G401 (cell line): Measurements from ENCODE around the gene EXOC5. TPM values are rescaled to one million over a fixed set of nuclear protein-coding genes. Genes with fewer than 3 reads are reported as not detected.
A peak's percentile ranks its signal among the peaks of the same experiment; 100 is the strongest.

Experiments used
- DNase-seq: peaks from one replicate; pipeline ENCODE4 v3.0.0-alpha.2; 2015; ENCODE audit warnings: low spot score
- in situ Hi-C: cut with HindIII; loops from 2 replicates; pipeline ENCODE4 v1.10.0; 2016; ENCODE audit warnings: low sequenced_read_pairs, mixed read lengths
- total RNA-seq: library from RNA; depleted of rRNA; stranded (reverse); fragments of >200 nt; shearing (Covaris generic); gene quantifications from 2 replicates; pipeline ENCODE4 v1.2.3, GENCODE V29; 2014; rRNA removed

EXOC5 gene
- total RNA-seq, 1 experiment from 2014 or later = 70.7 TPM

DNA sequence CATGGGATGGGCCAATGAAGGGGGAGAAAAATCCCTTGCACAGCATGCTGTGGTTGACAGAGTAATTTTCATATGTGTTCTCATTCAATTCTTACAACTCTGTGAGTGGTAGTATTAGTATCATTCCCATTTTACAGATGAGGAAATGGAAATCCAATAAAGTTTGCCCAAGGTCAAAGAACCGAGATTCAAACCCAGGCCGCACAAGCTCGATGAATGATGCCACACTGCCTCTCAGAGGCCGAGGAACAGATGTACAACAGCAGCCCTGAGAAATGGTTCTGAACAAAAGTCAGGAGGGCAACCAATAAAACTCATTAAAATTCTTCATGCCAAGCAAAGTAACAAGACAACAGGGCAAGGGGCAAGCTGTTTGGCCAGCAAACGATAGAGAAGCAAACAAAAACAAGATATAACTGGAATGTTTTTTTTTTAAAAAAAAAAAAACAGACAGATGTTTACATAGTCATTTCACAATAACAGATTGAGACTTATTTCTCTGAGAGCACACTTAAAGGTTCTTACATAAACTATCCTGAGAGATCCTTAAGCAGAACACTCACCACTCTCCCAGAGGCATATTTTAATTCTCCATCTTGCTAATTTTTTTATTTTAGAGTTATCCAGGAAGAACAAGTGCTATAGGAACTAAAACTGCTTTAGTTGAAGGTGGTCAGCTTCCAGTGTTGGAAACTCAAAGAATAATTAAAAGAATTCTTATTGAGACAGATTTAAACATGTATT lies 85.8 kb downstream of the EXOC5 start:
- DNase-seq = peak; percentile 40
- in situ Hi-C loops = loop anchor here (25.0 kb wide), 1 partner anchor 671 kb away; no protein-coding TSS in a partner anchor

DNA sequence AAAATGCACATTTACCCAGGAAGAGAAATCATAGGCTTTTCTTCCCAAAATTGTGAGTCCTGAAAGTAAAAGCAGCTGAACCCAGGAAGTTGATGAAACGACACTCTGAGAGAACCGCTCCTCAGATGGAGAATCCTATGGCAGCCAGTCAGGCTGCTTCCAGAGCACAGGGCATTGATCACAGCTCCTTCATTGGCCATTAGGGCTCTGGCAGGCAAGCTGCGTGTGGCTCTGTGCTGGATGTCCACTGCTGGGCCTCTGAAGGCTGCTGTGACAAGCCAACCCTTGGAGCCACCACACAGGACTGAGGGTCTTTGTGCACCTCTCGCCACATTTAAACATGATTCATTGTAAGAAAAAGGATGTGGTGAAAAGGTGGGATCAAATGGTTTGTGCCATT lies 89.4 kb downstream of the EXOC5 start:
- in situ Hi-C loops = loop anchor here (5.0 to 25.0 kb wide), 2 partner anchors 37 to 667 kb away; no protein-coding TSS in a partner anchor
- no peak for DNase-seq

DNA sequence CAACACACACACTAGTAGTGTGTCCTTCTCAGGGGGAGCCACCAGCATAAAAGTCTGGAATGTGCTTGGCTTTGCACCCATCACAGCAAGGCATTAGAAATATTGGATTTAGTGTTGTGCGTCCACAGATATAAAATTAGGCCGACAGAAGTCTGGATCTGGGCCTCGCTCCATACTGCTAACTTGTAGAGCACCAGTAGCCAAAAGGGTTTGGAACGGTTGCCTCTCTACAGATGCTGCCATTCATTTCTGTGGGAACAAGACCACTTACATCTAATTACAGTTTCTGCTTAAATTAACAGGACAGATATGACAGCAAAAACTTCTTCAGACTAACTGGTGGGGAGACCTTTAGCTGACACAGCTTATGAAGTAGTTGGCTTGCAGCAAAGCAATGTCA lies 94.2 kb downstream of the EXOC5 start:
- peak; percentile 50 for DNase-seq
- in situ Hi-C loops = no loop called here

DNA sequence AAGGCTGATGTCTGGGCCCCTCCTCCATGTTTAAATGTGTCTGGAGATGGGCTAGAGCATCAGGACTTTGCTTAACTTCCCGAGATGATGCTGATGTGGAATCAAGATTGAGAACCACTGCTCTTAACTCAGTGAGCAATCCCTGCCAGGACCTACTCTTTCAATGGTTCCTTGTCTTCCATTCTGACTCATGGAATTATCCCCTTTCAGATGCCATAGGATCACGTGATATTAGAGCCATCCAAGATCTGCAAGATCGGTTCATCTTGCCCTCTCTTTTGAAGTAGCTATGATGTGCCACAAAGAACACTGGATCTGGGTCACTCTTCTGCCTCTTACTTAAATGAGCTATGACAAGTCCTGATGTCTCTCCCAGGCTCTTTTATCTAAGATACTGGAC lies 96.8 kb downstream of the EXOC5 start:
- in situ Hi-C loops = no loop called here
- DNase-seq = no peak

DNA sequence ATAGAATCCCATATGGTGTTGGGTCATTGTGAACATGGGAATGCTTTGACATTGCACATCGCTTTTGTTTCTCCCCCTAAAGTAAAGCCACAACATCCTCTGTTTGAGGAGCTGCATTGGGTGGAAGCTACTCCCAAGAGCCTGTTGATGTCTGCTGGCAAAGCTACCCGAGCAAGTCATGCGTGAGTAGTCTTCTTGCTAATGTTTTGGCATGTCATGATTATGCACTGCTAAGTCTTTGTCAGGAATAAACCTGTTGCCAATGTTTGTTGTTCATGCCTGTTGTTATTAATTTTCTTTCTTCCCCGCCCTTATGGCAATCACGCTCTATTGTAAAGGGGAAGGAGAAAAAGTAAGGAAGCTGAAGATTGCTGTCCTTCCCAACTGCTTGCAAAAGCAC lies 97.3 kb downstream of the EXOC5 start:
- in situ Hi-C loops = no loop called here
- peak; percentile 29 for DNase-seq

DNA sequence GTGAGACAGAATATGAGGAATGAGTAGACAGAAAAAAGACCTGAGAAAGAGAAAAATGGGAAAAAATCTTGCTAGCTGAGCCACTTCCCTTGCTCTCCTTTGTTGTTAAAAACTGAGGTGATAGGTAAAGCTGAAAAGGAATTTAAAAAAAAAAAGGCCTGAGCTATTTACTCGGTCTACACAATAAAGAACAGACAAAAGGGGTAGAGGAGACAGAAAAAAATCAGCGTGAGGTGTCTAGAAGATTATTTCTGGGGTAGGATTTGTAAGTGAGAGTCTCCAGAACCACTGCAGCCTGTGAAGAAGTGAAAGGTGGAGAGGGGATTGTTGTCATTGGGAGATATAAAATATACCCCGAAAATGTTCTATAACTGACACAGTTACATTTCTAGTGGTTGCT lies 98.8 kb downstream of the EXOC5 start:
- in situ Hi-C loops = no loop called here
- no peak for DNase-seq

DNA sequence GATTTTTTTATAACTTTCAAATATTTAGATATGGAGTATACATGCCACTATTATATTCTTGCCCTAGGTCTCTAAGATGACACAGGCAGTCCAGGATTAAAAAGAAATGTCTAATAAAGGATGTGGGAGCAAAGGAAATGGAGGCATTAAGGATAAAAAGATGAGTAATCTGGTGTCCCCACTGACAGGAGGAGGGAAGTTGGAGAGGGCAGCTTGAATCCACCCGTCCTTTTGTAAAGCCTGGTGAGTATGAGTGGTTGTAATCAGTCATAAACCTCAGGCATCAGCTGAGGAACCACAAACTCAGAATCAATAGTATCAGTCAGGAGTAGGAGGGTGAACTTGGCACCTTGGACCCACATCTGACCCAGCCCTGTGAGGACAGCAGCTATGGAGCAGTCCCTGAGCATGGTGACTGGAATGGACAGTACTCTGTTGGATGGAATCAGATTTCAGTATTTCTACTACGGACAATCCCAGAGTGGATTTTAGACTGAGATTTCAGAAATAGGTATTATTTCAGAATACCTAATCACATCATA lies 100.5 kb downstream of the EXOC5 start:
- in situ Hi-C loops = no loop called here

DNA sequence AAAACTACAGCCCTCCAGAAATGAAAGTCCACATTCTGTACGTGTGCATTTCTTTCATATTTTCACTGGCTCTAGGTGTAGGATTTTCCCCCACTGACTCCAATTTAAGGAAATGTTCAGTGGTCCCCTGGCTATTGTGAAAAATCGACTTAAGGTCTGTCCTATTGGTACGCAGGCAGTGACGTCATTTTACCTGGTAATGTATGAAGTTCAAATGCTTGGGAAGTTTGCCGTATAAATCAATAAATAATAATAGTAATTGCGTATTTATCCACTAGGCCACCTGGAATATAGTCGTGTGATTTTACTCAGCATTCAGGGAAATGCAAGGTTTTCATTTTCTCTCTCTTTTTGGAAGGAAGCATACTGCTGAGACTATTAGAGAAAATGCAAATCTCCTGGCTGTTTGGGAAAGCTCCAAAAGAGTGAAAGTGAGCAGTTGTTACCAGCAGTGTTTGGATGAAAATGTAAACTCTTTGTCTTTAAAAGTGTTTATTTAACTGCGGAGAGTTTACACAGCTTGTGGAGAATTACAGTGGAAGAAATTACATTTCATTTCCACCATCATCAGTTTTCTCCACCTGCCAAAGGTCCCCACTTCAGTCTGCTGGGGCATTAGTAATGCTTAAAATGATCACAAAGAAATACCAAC lies 107.0 kb downstream of the EXOC5 start:
- in situ Hi-C loops = no loop called here
- DNase-seq = no peak

More for the DNA sequence above, 100.5 kb downstream of the EXOC5 start:
- DNase-seq = no peak

DNA sequence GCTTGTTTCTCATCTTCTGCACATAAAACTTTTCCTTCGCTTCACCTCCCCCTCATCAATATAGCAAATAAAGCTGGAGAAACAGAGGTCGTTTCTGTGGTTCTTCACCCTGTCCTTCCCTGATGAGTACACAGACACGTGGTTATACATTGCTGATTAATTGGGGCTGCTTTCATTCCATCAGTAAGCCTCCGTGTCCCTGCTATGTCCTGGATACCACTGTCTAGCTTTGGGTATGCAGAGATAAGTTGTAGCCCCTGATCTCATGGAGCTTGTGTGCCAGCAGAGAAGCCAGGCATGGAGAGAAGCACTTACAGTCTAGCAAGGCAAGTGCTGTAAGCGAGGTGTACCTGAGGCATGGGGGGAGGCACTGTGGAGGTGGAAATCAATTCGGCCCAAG lies 108.4 kb downstream of the EXOC5 start:
- DNase-seq = no peak
- in situ Hi-C loops = no loop called here

DNA sequence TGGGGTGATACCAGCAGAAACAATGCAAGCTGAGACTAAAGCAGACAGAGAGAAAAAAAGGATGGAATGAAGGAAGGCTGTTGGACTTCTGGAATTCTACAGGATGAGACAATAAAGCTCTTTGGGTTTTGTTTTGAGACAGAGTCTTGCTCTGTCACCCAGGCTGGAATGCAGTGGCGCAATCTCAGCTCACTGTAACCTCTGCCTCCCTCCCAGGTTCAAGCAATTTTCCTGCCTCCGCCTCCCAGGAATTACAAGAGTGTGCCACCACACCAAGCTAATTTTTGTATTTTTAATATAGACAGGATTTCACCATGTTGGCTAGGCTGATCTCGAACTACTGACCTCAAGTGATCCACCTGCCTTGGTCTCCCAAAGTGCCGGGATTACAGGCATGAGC lies 115.4 kb downstream of the EXOC5 start:
- in situ Hi-C loops = no loop called here
- DNase-seq = no peak

Other genes with a start within 250 kb of the EXOC5 start
- 14.3 and 32.8 TPM in 2 replicates for gene AP5M1, start 66 bp upstream of the EXOC5 start, total RNA-seq
- gene NAA30, start 121.7 kb upstream of the EXOC5 start, total RNA-seq = 25.4 and 32.3 TPM in 2 replicates
- gene CCDC198, start 225.0 kb upstream of the EXOC5 start, total RNA-seq = not detected in 2 replicates